HG02759 (cell line): ENCODE data around the gene AP1S2.
"Not testable (repeated sequence)": the region's sequence is repeated elsewhere in the genome, so short reads cannot be mapped to it uniquely, and the experiment has no call there.

Experiments used
- ATAC-seq: cut with Tn5 transposase; IDR thresholded peaks from one replicate; pipeline ENCODE4 v1.9.1; 2021; ENCODE audit warnings: mild to moderate bottlenecking, moderate library complexity; ENCODE audit not compliant: unreplicated experiment

The AP1S2 gene

DNA sequence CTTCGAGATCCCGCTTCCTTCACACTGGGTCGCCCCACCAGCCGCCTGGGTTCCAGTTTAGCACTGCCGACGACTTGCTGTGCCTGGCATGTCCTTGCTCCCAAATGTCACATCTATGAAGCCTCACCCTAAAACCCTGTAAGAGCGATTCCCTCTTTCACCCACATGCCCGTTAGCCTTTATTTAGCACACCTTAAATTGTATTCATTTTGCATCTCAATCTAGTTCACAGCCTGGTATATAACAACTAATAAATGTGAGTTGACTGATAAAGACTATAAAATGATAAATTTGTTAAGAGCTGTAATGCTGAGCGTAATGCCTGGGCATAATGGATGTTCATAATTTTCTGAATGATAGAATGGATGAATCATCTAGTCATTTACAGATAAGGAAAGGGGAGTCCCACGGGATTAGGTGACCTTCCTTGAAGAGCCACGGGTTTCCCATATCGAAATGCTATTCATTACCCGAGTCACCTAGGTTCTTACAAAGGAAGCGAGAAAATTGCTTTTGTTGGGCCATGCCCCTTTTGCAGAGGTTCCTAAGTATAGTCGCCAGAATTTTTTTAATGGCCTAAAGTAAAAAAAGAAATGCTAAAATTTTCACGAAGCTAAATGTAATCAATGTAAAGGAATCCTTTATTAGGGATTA, 1.1 kb upstream of the AP1S2 start:
- ATAC-seq, result no peak

DNA sequence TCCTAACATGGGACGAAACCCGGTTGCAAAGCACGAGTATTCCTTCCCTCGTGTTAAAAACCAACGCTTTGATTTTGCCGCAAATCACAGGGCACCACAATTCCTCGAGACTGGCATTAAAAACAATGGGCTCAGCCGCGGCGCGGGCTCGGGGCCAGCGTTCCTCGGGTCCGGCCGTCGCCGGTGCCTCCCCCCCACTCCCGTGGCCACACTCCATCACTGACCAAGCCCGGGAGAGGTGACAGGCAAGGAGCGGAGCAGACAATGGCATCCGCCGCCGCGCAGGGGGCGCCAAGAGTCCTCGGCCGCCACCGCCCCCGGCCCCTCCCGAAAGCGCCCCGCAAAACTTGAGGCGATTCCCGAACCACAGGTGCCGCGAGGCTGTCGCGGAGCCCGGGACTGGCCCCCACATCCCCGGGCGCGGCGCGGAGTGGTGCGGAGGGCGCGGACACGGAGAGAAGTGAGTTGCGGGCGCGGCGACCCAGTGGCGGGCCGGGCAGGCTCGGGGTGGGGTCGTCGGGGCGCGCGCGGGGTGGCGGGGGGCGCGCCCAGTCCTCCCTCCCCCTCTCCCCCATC, 445 bp downstream of the AP1S2 start:
- peak; percentile 40 for ATAC-seq

GRCh38 chrX:15853586-15854079, 980 bp downstream of the AP1S2 start:
- ATAC-seq, result no peak

DNA sequence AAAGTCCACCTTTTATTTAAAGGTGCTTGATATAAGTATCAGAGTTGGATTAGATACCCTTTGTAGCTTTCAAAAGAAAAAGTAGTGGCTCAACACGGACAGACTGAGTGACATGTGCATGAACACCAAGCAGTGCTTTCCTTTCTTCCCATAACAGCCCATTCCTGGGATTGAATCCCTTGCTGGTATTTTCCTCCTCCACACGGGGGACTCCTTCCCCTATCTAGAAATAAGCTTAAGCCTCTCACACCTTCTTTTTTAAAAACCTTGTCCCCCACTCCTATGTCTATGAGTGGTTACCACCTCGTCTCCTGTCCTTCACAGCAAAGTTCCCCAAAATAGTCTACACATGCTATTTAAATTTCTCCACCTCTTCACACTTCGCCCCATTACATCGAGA, 5.1 kb downstream of the AP1S2 start:
- ATAC-seq, result no peak

DNA sequence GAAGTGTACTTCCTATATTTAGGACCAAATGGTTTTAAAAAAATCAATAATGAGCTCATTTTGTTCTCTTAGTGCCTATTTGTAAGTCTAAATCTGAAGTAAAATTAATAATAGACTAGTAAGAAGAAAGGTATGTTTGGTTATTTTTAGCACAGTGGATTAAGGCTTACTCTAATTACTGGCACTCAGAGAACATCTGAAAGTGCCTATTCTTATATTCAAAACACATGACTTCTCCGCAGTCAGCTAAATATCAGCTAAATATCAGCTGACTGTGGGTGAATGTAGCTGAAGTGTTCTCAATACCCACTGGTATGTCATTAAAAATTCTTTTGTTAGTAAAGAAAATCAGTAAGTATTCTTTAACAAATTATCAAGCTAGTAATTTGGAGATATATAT, 6.0 kb downstream of the AP1S2 start:
- ATAC-seq, result no peak

- ATAC-seq, result no peak
These were observed 10.7 kb downstream of the AP1S2 start for GRCh38 chrX:15843960-15844359.

- no peak for ATAC-seq
These were observed 12.6 kb downstream of the AP1S2 start for GRCh38 chrX:15841853-15842516.

DNA sequence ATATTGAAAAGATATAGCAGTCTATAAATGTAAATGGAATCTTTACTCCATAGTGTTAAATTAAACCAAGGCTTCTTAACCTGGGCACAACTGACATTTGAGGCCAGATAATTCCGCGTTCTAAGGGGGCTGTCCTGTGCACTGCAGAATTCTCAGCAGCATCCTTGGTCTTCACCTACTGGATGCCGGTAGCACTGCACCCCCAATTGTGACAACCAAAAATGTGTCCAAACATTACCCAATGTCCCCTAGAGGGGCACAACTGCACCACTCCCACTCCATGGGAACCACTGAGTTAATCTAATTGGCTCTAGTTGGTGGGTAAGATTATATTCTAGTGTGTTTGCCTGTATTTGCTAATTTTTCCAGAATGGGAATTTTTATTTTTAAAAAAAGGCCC, 16.6 kb downstream of the AP1S2 start:
- ATAC-seq, result no peak

DNA sequence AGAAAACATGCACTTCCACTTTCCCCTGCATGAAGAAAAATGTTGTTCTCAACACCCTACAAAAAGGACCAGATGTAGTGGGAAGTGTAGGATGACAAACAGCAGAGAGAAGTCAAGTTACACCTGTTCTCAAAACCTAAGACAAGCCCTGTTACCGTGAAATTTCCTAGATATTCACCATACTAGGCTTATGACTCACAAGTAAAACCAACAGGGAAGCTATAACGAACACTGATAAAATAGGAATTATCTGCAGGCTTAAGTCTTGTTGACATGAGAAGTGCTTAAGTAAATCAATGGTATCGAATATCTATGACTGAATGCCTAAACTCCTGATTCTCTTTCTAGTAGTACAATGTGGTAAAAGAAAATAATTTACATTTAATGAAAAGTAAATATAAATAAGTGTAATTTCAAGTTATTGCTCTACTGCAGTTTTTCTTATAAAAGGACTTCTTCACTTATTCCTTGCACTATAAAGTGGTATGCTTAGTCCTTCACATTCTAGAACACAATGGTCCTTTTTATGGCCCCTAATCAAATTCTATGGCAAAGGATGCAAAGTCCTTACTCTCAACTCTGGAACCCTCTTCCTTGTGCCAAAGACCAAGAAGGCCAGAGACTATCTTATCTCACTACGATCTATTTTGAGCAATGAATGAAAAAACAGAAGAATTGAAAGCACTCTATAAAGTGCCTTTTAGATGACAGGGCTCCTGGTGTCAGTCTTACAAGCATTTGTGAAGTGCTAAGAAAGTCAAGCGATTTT, 19.6 kb downstream of the AP1S2 start:
- no peak for ATAC-seq

DNA sequence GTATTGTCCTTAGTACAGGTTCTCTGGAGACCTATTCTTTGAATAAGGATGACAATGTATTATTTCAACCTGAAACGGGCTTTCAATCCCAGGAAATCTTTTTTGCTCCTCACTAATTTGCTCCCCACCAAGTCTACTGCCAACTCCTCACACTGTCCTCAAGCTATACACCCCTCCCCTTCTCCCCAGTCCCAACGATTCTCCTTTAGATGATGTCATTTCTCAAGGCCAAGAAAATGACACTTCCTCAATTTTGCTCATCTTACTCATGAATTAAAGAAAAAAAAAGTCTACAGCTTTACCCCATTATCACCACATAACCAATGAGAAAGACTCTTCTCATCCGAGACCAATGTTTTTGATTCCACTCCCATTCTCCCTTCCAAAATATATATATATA, 20.6 kb downstream of the AP1S2 start:
- no peak for ATAC-seq

- ATAC-seq, result not testable (repeated sequence)
These were observed 23.3 kb downstream of the AP1S2 start for GRCh38 chrX:15831347-15831746.

DNA sequence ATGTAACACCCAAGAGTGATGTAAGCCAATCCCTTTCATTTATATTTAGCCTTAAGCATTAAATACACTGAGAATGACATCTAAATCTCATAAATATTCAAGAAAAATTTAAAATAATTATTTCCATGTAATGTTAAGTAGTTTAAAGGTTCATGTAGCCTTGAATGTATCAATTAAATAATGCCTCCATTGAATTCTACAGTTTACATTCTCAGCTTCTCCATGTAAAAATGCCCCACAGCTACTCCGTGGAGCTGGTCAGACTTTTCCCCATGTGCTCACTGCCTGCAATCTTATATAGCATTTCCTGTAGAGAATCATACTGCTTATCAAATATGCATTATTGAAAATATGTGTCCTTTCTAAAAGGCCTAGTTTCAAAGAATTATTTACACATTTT, 25.4 kb downstream of the AP1S2 start:
- no peak for ATAC-seq

GRCh38 chrX:15825936-15826335, 28.7 kb downstream of the AP1S2 start:
- no peak for ATAC-seq

DNA sequence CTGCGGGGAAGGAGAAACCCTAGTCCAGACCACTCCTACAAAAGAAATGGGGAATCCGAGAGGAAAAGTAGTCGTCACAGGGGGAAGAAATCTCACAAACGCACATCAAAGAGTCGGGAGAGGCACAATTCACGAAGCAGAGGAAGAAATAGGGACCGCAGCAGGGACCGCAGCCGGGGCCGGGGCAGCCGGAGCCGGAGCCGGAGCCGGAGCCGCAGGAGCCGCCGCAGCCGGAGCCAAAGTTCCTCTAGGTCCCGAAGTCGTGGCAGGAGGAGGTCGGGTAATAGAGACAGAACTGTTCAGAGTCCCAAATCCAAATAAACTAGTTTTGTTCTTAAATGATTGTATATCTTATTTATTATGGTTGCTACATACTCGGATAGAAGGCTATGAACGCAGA, 31.7 kb downstream of the AP1S2 start:
- no peak for ATAC-seq

- no peak for ATAC-seq
These were observed 34.2 kb downstream of the AP1S2 start for GRCh38 chrX:15820106-15821073.

GRCh38 chrX:15816886-15817285, 37.7 kb downstream of the AP1S2 start:
- no peak for ATAC-seq

DNA sequence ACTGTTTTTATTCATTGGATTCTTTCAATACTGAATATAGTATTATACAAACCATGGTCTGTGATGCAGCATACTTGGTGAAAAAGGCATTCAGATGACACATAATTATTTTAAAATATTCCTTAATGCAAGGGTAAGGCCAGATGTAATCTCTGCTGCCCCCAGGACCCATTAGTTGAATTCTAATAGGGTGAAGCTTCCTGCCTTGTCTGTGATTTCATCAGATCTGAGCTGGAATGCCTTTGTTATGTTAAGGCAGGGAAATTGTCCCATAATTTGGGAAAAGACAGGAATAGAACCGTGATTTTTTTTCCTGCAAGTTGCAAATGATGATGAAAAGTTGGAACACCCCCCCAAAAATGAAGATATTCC, 38.2 kb downstream of the AP1S2 start:
- ATAC-seq, result no peak

- ATAC-seq, result peak; percentile 54
These were observed 38.7 kb downstream of the AP1S2 start for GRCh38 chrX:15815779-15816437.

DNA sequence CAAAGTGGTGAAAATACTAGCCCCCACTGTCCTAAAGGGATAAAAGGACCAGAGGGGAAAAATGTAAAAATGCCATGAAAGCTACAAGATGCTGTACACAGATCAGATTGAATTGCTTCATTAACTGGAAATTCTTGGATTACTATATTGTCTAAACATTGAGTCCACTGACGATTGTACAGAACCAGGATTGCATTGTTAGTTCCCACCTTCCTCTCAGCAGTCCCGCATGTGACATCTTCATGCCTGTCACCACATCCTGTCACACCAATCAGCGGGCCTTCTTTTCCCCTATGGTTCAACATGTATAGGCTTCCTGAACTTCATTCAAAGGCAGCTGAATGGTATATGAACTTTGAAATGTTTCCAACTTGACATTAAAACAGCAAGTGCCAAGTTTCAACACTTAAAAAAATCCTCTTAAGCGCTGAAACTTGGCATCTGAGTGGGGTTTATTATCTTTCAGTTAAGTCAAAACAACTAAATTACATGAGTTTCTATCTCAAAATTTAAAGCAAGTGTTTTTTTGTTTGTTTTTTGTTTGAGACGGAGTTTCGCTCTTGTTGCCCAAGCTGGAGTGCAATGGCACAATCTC, 39.7 kb downstream of the AP1S2 start:
- no peak for ATAC-seq

DNA sequence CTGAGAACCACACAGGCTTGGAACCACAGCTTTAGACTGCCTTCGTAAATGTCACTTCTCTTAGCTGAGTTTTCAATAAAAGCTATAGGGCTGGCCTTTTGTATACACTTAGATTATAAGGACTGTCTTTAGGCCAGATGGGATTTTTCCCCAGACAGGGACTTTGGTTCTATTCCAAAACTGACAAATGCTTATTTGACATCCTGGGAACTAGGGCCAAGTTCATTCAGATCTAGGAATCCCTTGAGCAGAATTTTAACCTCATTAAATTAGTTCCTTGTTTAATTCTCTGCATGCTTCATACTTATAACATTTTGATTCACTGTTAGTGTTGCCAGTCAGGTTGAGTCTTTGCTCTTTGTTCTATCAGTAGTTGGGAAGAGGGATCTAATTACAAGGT, 41.2 kb downstream of the AP1S2 start:
- no peak for ATAC-seq
